Measurements from ENCODE around the gene ARID5B.

The ARID5B gene

GRCh38 chr10:61903928-61904344, 2.4 kb downstream of the ARID5B start:
- peak overlapping the region; percentile 99 for H3K27ac ChIP-seq
- DNase-seq (ENCODE audit: low spot score) = no peak
- ChIA-PET POLR2A (ENCODE audit: low non-redundant PET) (no interaction called here), CTCF (interaction anchor here (0.6 kb wide), 2 partner anchors 145 to 147 kb away, joined by 3 to 4 read pairs; no protein-coding TSS in a partner anchor)
- TF ChIP-seq CTCF (conservative IDR thresholded peaks at IDR 0.05; ENCODE audit: low read depth) = no peak

- ChIA-PET POLR2A (ENCODE audit: low non-redundant PET) (no interaction called here), CTCF (interaction anchor here (0.5 to 0.7 kb wide), 2 partner anchors 98 to 1811 kb away, joined by 3 to 5 read pairs; no protein-coding TSS in a partner anchor)
- peak; percentile 20; the same call in 1 of the 2 replicates for TF ChIP-seq CTCF (conservative IDR thresholded peaks at IDR 0.05; ENCODE audit: low read depth)
- peak; percentile 79 for DNase-seq (ENCODE audit: low spot score)
- H3K27ac ChIP-seq = no peak overlapping the region
Observed at GRCh38 chr10:61904733-61905725, 3.5 kb downstream of the ARID5B start.

- no peak for DNase-seq (ENCODE audit: low spot score)
- ChIA-PET POLR2A (ENCODE audit: low non-redundant PET) (no interaction called here), CTCF (interaction anchor here (0.5 to 0.7 kb wide), 3 partner anchors 32 to 1253 kb away, joined by 3 to 5 read pairs (median 3); no protein-coding TSS in a partner anchor)
- TF ChIP-seq CTCF (conservative IDR thresholded peaks at IDR 0.05; ENCODE audit: low read depth) = no peak
- no peak overlapping the region for H3K27ac ChIP-seq
Observed at GRCh38 chr10:61905837-61906561, 4.5 kb downstream of the ARID5B start.

- ChIA-PET POLR2A (ENCODE audit: low non-redundant PET) (no interaction called here), CTCF (interaction anchor here (0.5 kb wide), 1 partner anchor 32 kb away, joined by 3 read pairs; no protein-coding TSS in a partner anchor)
- no peak for DNase-seq (ENCODE audit: low spot score)
- TF ChIP-seq CTCF (conservative IDR thresholded peaks at IDR 0.05; ENCODE audit: low read depth) = no peak
- H3K27ac ChIP-seq = no peak overlapping the region
Observed at GRCh38 chr10:61906562-61906901, 5.0 kb downstream of the ARID5B start.

- no peak for TF ChIP-seq CTCF (conservative IDR thresholded peaks at IDR 0.05; ENCODE audit: low read depth)
- ChIA-PET CTCF (interaction anchor here (0.6 kb wide), 1 partner anchor 1138 kb away, joined by 4 read pairs; no protein-coding TSS in a partner anchor), POLR2A (ENCODE audit: low non-redundant PET) (no interaction called here)
- DNase-seq (ENCODE audit: low spot score) = no peak
- no peak overlapping the region for H3K27ac ChIP-seq
Observed at GRCh38 chr10:61907011-61907410, 5.5 kb downstream of the ARID5B start.

- DNase-seq (ENCODE audit: low spot score) = no peak
- POLR2A ChIA-PET (ENCODE audit: low non-redundant PET) = no interaction called here
- CTCF ChIA-PET = no interaction called here
- no peak for TF ChIP-seq CTCF (conservative IDR thresholded peaks at IDR 0.05; ENCODE audit: low read depth)
- no peak overlapping the region for H3K27ac ChIP-seq
Observed at GRCh38 chr10:61907587-61907986, 6.1 kb downstream of the ARID5B start.
